ENCODE measurements around the gene NEK2. TPM values are rescaled to one million over a fixed set of nuclear protein-coding genes. Genes with fewer than 3 reads are reported as not detected.
A peak's percentile ranks its signal among the peaks of the same experiment; 100 is the strongest.

The NEK2 gene
- total and polyA plus RNA-seq, 2 of the 13 experiments (the other 11 are each of a cell fraction or from before 2014, with no cell fraction given) = 10.9 to 40.8 TPM

DNA sequence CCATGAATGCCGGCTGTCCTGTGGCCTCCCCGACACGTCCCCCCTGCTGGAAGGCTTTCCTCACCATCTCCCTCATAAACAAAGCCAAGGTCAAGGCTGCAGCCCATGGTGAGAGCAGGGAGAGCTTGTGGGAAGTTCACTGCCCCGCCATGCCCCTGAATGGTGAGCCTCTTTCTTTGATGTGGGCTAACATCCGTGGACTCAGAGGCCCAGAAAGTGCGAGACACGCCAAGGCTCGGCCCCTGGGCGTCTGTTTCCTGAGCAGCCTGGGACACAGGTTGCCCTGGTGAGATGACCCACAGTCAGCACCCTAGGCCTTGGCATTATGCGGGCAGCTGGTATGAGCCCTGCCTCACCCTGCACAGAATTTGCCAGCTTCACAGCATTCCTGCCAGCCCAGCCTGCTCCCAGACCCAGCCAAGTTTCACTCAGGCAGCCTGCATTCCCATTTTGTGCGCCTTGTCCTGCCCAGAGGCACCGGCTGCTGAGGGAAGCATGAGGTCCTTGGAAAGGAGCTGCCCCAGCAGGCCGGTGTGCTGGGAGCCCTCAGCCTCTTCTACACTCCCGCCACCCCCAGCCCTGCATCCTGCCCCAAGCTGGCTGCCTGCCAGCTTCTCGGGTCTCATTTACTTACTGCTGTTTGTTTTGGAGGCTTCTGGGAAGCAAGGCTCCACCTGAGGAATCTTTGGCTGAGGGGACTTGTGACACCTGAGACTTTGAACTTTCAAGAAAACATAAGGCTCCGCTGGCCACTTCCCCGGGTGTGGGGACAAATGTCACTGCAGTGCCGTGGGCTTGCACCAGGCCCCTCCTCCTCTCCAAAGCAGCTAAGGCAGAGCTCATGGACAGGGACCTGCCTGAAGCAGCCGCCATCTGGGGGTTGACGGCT is 31.9 kb downstream of the NEK2 start (continued):
- TF ChIP-seq, protein P1, sequence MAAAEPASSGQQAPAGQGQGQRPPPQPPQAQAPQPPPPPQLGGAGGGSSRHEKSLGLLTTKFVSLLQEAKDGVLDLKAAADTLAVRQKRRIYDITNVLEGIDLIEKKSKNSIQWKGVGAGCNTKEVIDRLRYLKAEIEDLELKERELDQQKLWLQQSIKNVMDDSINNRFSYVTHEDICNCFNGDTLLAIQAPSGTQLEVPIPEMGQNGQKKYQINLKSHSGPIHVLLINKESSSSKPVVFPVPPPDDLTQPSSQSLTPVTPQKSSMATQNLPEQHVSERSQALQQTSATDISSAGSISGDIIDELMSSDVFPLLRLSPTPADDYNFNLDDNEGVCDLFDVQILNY (CRISPR knock-in tag; conservative IDR thresholded peaks at IDR 0.05) = no peak
- TF ChIP-seq HNRNPK (IDR thresholded peaks at IDR 0.05; ENCODE audit: low read depth, low read length, poor library complexity, severe bottlenecking) (no peak), RFX1 (IDR thresholded peaks at IDR 0.05) (no peak), ZFAT (CRISPR knock-in tag; conservative IDR thresholded peaks at IDR 0.05) (no peak), RBAK (CRISPR knock-in tag; IDR thresholded peaks at IDR 0.05) (no peak), ZNF83 (CRISPR knock-in tag; IDR thresholded peaks at IDR 0.05; ENCODE audit: borderline replicate concordance) (peak; percentile 76; the same call in 1 of the 2 replicates)
- TF ChIP-seq, protein P2, sequence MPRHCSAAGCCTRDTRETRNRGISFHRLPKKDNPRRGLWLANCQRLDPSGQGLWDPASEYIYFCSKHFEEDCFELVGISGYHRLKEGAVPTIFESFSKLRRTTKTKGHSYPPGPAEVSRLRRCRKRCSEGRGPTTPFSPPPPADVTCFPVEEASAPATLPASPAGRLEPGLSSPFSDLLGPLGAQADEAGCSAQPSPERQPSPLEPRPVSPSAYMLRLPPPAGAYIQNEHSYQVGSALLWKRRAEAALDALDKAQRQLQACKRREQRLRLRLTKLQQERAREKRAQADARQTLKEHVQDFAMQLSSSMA (CRISPR knock-in tag; IDR thresholded peaks at IDR 0.05) = 0 out of 2 replicates have a peak, but pooled peaks have one; percentile 32
- TF ChIP-seq, protein P3, sequence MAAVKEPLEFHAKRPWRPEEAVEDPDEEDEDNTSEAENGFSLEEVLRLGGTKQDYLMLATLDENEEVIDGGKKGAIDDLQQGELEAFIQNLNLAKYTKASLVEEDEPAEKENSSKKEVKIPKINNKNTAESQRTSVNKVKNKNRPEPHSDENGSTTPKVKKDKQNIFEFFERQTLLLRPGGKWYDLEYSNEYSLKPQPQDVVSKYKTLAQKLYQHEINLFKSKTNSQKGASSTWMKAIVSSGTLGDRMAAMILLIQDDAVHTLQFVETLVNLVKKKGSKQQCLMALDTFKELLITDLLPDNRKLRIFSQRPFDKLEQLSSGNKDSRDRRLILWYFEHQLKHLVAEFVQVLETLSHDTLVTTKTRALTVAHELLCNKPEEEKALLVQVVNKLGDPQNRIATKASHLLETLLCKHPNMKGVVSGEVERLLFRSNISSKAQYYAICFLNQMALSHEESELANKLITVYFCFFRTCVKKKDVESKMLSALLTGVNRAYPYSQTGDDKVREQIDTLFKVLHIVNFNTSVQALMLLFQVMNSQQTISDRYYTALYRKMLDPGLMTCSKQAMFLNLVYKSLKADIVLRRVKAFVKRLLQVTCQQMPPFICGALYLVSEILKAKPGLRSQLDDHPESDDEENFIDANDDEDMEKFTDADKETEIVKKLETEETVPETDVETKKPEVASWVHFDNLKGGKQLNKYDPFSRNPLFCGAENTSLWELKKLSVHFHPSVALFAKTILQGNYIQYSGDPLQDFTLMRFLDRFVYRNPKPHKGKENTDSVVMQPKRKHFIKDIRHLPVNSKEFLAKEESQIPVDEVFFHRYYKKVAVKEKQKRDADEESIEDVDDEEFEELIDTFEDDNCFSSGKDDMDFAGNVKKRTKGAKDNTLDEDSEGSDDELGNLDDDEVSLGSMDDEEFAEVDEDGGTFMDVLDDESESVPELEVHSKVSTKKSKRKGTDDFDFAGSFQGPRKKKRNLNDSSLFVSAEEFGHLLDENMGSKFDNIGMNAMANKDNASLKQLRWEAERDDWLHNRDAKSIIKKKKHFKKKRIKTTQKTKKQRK (IDR thresholded peaks at IDR 0.05; ENCODE audit: low read length) = no peak
- TF ChIP-seq, protein P4, sequence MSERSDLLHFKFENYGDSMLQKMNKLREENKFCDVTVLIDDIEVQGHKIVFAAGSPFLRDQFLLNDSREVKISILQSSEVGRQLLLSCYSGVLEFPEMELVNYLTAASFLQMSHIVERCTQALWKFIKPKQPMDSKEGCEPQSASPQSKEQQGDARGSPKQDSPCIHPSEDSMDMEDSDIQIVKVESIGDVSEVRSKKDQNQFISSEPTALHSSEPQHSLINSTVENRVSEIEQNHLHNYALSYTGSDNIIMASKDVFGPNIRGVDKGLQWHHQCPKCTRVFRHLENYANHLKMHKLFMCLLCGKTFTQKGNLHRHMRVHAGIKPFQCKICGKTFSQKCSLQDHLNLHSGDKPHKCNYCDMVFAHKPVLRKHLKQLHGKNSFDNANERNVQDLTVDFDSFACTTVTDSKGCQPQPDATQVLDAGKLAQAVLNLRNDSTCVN (CRISPR knock-in tag; IDR thresholded peaks at IDR 0.05; ENCODE audit: borderline replicate concordance) = peak; percentile 40; the same call in 1 of the 2 replicates
- TF ChIP-seq, protein P5, sequence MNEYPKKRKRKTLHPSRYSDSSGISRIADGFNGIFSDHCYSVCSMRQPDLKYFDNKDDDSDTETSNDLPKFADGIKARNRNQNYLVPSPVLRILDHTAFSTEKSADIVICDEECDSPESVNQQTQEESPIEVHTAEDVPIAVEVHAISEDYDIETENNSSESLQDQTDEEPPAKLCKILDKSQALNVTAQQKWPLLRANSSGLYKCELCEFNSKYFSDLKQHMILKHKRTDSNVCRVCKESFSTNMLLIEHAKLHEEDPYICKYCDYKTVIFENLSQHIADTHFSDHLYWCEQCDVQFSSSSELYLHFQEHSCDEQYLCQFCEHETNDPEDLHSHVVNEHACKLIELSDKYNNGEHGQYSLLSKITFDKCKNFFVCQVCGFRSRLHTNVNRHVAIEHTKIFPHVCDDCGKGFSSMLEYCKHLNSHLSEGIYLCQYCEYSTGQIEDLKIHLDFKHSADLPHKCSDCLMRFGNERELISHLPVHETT (CRISPR knock-in tag; conservative IDR thresholded peaks at IDR 0.05) = peak; percentile 55; the same call in 1 of the 2 replicates
- TF ChIP-seq, protein P6, sequence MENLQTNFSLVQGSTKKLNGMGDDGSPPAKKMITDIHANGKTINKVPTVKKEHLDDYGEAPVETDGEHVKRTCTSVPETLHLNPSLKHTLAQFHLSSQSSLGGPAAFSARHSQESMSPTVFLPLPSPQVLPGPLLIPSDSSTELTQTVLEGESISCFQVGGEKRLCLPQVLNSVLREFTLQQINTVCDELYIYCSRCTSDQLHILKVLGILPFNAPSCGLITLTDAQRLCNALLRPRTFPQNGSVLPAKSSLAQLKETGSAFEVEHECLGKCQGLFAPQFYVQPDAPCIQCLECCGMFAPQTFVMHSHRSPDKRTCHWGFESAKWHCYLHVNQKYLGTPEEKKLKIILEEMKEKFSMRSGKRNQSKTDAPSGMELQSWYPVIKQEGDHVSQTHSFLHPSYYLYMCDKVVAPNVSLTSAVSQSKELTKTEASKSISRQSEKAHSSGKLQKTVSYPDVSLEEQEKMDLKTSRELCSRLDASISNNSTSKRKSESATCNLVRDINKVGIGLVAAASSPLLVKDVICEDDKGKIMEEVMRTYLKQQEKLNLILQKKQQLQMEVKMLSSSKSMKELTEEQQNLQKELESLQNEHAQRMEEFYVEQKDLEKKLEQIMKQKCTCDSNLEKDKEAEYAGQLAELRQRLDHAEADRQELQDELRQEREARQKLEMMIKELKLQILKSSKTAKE (CRISPR knock-in tag; IDR thresholded peaks at IDR 0.05; ENCODE audit: borderline replicate concordance) = peak; percentile 100

All from HepG2 (cell line).